Measurements from ENCODE around the gene FASLG. TPM values are rescaled to one million over a fixed set of nuclear protein-coding genes. Genes with fewer than 3 reads are reported as not detected.

FASLG gene
- total and polyA plus RNA-seq, 8 donors: 0.05 to 0.12 TPM; not detected in 6

DNA sequence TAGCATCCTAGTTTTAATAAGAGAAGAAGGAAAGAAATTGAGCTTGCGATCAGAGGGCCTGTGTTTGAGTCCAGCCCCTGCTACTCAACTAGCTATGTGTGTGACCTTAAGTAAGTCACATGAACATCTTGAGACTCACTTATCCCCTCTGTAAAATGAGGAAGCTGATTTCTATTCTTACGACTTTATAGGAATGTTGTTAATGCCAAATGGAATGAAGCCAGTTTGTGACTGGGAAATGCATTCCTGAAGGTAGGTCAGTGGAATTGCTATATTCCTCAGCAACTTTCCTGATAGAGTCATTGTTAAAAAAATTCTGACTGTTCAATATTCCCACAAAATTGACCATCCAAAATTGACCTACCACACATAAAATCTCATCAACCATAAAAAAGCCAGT lies 14.9 kb downstream of the FASLG start:
- Histone ChIP-seq H3K36me3 (no peaks in the 10 kb centered on the region), H3K9me3 (no peaks in the 10 kb centered on the region), H3K27me3 (no peaks in the 10 kb centered on the region), H3K4me1 (no peaks in the 10 kb centered on the region), H3K4me3 (no peak overlapping the region), H3K27ac (no peak overlapping the region)
- no peak for DNase-seq
- no peak for TF ChIP-seq POLR2A (IDR thresholded peaks at IDR 0.05)
- intact Hi-C loops (cut with DNase I; ENCODE audit: low total_unique reads): no loop called here
- WGBS, 5 donors: 68 to 76% (median 72%) methylated on average over 2 of the region's 2 CpGs

DNA sequence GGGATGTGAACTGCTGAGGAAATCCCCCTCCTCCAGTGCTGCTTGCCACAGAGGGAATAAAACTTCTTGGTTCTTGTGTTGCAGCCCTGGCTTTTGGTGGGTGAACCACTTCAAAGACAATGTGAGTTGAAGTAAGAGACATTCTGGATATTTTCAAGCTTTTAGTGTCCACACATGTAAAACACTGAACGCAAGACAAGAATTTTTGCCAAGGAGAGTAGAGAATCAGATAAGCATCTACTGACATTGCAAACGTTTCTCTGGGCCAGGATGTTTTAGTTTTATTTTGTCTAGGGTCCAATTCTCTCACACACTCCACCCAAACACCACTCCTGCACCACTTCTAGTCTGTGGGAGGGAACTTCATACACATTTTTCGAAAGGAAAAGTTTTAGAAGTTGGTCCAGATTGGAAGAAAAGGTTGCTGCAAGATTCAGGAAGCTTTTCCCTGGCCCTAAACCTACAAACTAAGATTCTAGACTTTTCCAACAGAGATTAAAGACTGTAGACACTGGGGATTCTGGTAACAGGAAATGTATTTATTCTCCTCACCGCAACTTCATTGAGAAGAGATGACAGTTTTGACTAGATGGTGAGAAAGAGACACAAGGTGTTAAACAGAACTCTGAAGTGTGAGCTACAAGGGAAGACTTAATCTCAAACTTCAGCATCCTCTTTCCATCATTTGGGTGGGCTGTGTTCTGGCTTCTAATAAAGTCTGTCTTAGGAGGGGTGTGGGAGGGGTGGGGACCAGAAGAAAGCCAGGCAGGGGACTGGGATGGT lies 16.1 kb downstream of the FASLG start:
- TF ChIP-seq EP300 (IDR thresholded peaks at IDR 0.05) (no peak), POLR2A (IDR thresholded peaks at IDR 0.05) (no peak), POLR2AphosphoS5 (IDR thresholded peaks at IDR 0.05) (no peak)
- TF ChIP-seq, protein P1, sequence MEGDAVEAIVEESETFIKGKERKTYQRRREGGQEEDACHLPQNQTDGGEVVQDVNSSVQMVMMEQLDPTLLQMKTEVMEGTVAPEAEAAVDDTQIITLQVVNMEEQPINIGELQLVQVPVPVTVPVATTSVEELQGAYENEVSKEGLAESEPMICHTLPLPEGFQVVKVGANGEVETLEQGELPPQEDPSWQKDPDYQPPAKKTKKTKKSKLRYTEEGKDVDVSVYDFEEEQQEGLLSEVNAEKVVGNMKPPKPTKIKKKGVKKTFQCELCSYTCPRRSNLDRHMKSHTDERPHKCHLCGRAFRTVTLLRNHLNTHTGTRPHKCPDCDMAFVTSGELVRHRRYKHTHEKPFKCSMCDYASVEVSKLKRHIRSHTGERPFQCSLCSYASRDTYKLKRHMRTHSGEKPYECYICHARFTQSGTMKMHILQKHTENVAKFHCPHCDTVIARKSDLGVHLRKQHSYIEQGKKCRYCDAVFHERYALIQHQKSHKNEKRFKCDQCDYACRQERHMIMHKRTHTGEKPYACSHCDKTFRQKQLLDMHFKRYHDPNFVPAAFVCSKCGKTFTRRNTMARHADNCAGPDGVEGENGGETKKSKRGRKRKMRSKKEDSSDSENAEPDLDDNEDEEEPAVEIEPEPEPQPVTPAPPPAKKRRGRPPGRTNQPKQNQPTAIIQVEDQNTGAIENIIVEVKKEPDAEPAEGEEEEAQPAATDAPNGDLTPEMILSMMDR (IDR thresholded peaks at IDR 0.05): no peak
- no peaks in the 10 kb centered on the region for H3K4me1 ChIP-seq
- DNase-seq: peak in 1 of 2 donors; percentile 11
- intact Hi-C loops (cut with DNase I; ENCODE audit: low total_unique reads): no loop called here
- no peak overlapping the region for H3K4me3 ChIP-seq
- H3K36me3 ChIP-seq: no peaks in the 10 kb centered on the region
- 45 to 64% (median 62%) methylated on average over 4 of the region's 4 CpGs for WGBS, 5 donors
- H3K27ac ChIP-seq: no peak overlapping the region
- peaks cover 0 to 7% (median 2%) of the 10 kb centered on the region in 4 donors for H3K9me3 ChIP-seq
- no peaks in the 10 kb centered on the region for H3K27me3 ChIP-seq

DNA sequence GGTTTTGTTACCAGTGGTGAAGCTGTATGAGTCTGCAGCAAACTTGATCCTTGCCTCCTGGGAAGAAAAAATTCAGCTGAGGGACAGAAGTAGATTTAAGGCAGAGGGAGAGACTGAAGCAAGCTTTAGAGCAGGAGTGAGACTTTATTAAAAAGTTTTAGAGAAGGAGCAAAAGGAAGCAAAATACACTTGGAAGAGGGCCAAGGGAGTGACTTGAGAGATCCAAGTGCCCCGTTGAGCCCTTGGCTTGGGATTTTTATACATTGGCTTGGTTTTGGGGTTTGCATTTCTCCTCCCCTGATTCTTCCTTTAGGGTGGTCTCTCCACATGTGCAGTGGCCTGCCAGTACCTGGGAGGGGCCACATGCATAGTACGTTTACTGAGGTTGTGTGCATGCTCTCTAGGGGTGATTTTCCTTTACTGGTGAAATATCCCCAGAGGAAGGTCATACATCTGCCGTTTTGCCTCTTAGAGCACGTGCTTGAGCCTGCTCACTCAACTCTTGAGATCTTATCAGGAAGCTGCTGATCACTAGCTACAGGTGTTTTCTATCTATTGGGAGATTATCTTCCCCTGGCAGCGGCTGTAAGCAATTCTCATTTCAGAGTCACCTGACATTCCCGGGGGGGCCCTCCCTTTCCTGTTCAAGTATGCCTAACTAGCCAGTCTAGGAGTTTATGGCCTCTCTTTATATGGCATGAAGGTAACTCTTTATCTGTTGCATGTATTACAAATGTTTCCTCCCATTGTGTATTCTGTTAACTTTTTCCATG lies 20.3 kb downstream of the FASLG start:
- peaks cover 0 to 7% (median 2%) of the 10 kb centered on the region in 4 donors for H3K9me3 ChIP-seq
- H3K27ac ChIP-seq: no peak overlapping the region
- no peak for TF ChIP-seq POLR2A (IDR thresholded peaks at IDR 0.05)
- no peak for TF ChIP-seq POLR2AphosphoS5 (IDR thresholded peaks at IDR 0.05)
- TF ChIP-seq, protein P1 (IDR thresholded peaks at IDR 0.05): no peak
- no peak for TF ChIP-seq EP300 (IDR thresholded peaks at IDR 0.05)
- no peaks in the 10 kb centered on the region for H3K36me3 ChIP-seq
- no peaks in the 10 kb centered on the region for H3K4me1 ChIP-seq
- 34 to 49% (median 44%) methylated on average over 5 to 6 of the region's 6 CpGs for WGBS, 5 donors
- H3K4me3 ChIP-seq: no peak overlapping the region
- no peaks in the 10 kb centered on the region for H3K27me3 ChIP-seq
- DNase-seq: no peak
- intact Hi-C loops (cut with DNase I; ENCODE audit: low total_unique reads): no loop called here

DNA sequence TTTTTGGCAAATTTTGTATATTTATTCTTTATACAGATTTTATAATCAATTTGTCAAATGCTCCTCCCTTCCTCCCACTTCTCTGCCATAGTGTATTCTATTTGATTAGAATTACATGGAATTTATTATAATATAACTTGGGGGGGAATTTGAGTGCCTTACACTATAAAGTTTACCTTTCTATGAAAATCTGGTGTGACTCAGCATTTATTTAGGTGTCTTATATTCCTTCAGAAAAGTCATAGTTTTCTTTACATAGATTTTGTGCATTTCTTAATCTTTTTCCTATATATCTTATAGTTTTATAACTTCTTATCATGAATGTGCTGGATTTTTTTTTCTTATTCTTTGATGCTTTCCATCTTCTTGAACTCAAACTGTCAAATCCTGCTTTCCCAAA lies 21.3 kb downstream of the FASLG start:
- intact Hi-C loops (cut with DNase I; ENCODE audit: low total_unique reads): no loop called here

More for the DNA sequence above, 21.3 kb downstream of the FASLG start:
- TF ChIP-seq POLR2AphosphoS5 (IDR thresholded peaks at IDR 0.05): no peak
- TF ChIP-seq, protein P1 (IDR thresholded peaks at IDR 0.05): no peak
- TF ChIP-seq POLR2A (IDR thresholded peaks at IDR 0.05): no peak
- TF ChIP-seq EP300 (IDR thresholded peaks at IDR 0.05): no peak
- no peak overlapping the region for H3K4me3 ChIP-seq
- no peaks in the 10 kb centered on the region for H3K4me1 ChIP-seq
- H3K9me3 ChIP-seq: peaks cover 0 to 7% (median 2%) of the 10 kb centered on the region in 4 donors
- no peaks in the 10 kb centered on the region for H3K27me3 ChIP-seq
- DNase-seq: no peak
- H3K36me3 ChIP-seq: no peaks in the 10 kb centered on the region
- no peak overlapping the region for H3K27ac ChIP-seq

Data from stomach (tissue), 9 donors.